HUES6 (cell line): Measurements from ENCODE around the gene OIT3.

Experiments
- H3K27ac ChIP-seq: 2 replicates; pipeline ENCODE4 v1.7.0; 2013; ENCODE audit warnings: low read depth, mild to moderate bottlenecking, low read length, inconsistent platforms
- H3K27me3 ChIP-seq: 2 replicates; pipeline ENCODE4 v1.6.1; 2013; ENCODE audit warnings: low read length; ENCODE audit not compliant: control insufficient read depth, insufficient read depth
- H3K36me3 ChIP-seq: 2 replicates; pipeline ENCODE4 v1.6.1; 2013; ENCODE audit warnings: low read length; ENCODE audit not compliant: control insufficient read depth, insufficient read depth
- H3K4me1 ChIP-seq: 2 replicates; pipeline ENCODE4 v1.6.1; 2013; ENCODE audit warnings: low read length; ENCODE audit not compliant: control insufficient read depth, insufficient read depth
- H3K4me3 ChIP-seq: 2 replicates; pipeline ENCODE4 v1.5.1; 2013; ENCODE audit warnings: low read depth, low read length
- H3K9ac ChIP-seq: one replicate; pipeline ENCODE4 v1.6.1; 2013; ENCODE audit warnings: mild to moderate bottlenecking, low read length
- H3K9me3 ChIP-seq: 2 replicates; pipeline ENCODE4 v1.6.1; 2013; ENCODE audit warnings: low read depth, low read length; ENCODE audit not compliant: control insufficient read depth, insufficient read depth

OIT3 gene

DNA sequence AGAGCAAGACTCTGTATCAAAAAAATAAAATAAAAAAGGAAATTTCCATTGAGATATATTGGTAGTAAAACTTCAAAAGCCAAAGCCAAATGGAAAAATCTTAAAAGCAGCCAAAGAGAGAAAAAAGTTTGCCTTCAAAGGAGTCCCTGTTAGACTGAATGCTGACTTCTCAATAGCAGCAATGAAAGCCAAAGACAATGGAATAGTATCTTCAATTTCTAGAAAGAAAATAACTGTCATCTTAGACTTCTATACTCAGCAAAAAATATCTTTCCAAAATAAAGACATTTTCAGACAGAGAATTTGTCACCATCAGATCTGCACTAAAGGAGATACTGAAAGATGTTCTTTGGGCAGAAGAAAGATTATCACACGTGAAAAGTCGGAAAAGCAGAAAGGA is 14.3 kb upstream of the OIT3 start:
- peaks cover 27% of the 10 kb centered on the region for H3K36me3 ChIP-seq
- no peak overlapping the region for H3K27ac ChIP-seq

GRCh38 chr10:72881291-72881690 is 12.2 kb upstream of the OIT3 start:
- no peak overlapping the region for H3K4me3 ChIP-seq
- no peak overlapping the region for H3K27ac ChIP-seq
- H3K4me1 ChIP-seq, result peaks cover 15% of the 10 kb centered on the region; the same call in 1 of the 2 replicates
- H3K9ac ChIP-seq, result no peak overlapping the region
- H3K36me3 ChIP-seq, result peaks cover 40% of the 10 kb centered on the region
- H3K27me3 ChIP-seq, result no peaks in the 10 kb centered on the region
- H3K9me3 ChIP-seq, result peaks cover 10% of the 10 kb centered on the region; the same call in 1 of the 2 replicates

More for the DNA sequence above, 14.3 kb upstream of the OIT3 start:
- no peaks in the 10 kb centered on the region for H3K4me1 ChIP-seq
- H3K9ac ChIP-seq, result no peak overlapping the region
- H3K9me3 ChIP-seq, result peaks cover 10% of the 10 kb centered on the region; the same call in 1 of the 2 replicates
- H3K4me3 ChIP-seq, result no peak overlapping the region
- H3K27me3 ChIP-seq, result no peaks in the 10 kb centered on the region

- no peaks in the 10 kb centered on the region for H3K27me3 ChIP-seq
- no peak overlapping the region for H3K9ac ChIP-seq
- H3K4me3 ChIP-seq, result no peak overlapping the region
- no peak overlapping the region for H3K27ac ChIP-seq
- peaks cover 10% of the 10 kb centered on the region; the same call in 1 of the 2 replicates for H3K9me3 ChIP-seq
- H3K36me3 ChIP-seq, result peaks cover 34% of the 10 kb centered on the region
- H3K4me1 ChIP-seq, result peaks cover 21% of the 10 kb centered on the region; the same call in 1 of the 2 replicates
Observed at GRCh38 chr10:72883861-72884260, 9.7 kb upstream of the OIT3 start.

- peaks cover 21% of the 10 kb centered on the region; the same call in 1 of the 2 replicates for H3K4me1 ChIP-seq
- no peak overlapping the region for H3K9ac ChIP-seq
- H3K4me3 ChIP-seq, result no peak overlapping the region
Observed at GRCh38 chr10:72885953-72886352, 7.6 kb upstream of the OIT3 start.

GRCh38 chr10:72886621-72887020 is 6.9 kb upstream of the OIT3 start:
- no peaks in the 10 kb centered on the region for H3K27me3 ChIP-seq
- no peak overlapping the region for H3K9ac ChIP-seq
- no peak overlapping the region for H3K4me3 ChIP-seq
- peaks cover 27% of the 10 kb centered on the region for H3K36me3 ChIP-seq
- peak overlapping the region; percentile 59; the same call in 1 of the 2 replicates for H3K27ac ChIP-seq
- peaks cover 21% of the 10 kb centered on the region; the same call in 1 of the 2 replicates for H3K4me1 ChIP-seq
- peaks cover 5% of the 10 kb centered on the region; the same call in 1 of the 2 replicates for H3K9me3 ChIP-seq

More at GRCh38 chr10:72885953-72886352, 7.6 kb upstream of the OIT3 start:
- Histone ChIP-seq H3K27ac (no peak overlapping the region; the same call in 1 of the 2 replicates), H3K9me3 (peaks cover 6% of the 10 kb centered on the region; the same call in 1 of the 2 replicates), H3K27me3 (no peaks in the 10 kb centered on the region), H3K36me3 (peaks cover 29% of the 10 kb centered on the region)

DNA sequence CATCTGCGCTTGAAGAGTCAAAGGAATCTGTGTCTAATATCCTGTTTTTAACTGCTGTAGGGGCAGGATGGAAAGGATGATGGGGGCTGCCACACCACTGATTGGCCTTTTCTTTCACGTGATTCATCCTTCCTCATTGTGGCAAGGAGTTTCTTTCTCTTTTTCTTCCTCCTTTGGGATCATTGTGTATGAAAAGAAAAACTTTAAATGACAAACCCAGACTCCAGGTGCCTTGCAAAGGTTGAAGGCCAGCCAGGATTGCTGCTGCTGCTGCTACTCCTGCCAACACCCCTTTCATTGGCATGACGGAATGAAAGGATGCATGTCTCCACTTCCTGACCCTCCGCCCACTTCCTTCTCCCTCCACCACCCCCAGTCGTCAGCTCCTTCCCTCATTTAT is 6.5 kb upstream of the OIT3 start:
- peak overlapping the region; percentile 59; the same call in 1 of the 2 replicates for H3K27ac ChIP-seq
- peaks cover 25% of the 10 kb centered on the region; the same call in 1 of the 2 replicates for H3K36me3 ChIP-seq
- no peak overlapping the region for H3K9ac ChIP-seq
- H3K4me1 ChIP-seq, result peaks cover 21% of the 10 kb centered on the region; the same call in 1 of the 2 replicates
- no peaks in the 10 kb centered on the region for H3K27me3 ChIP-seq
- 0 out of 2 replicates have a peak, but pooled peaks cover 4% of the 10 kb centered on the region for H3K9me3 ChIP-seq
- 0 out of 2 replicates have a peak overlapping the region, but pooled peaks have one; percentile 18 for H3K4me3 ChIP-seq

DNA sequence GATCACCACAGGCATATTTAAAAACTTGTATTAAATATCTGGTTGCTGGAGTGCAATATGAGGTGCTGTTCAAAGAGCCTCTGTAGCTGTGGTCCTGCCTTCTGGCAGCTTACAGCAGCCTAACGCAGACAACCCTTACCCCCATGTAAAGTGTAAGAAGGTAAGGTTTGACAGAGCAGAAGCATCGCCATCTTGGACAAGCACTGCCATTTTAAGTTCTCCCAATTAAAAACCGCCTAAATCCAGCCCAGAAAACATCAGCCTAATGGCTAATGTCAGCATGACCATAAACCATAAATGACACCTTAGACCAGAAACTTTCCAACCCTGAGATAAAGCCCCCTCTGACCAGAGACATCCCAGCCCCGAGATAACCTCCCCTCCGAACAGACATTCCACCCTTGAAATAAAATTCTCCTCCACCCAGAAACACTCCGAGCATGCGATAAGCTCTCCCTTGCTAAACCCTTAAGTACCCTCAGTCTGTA is 5.3 kb upstream of the OIT3 start:
- Histone ChIP-seq H3K9me3 (0 out of 2 replicates have a peak, but pooled peaks cover 3% of the 10 kb centered on the region), H3K27ac (no peak overlapping the region), H3K4me3 (no peak overlapping the region), H3K9ac (no peak overlapping the region), H3K27me3 (no peaks in the 10 kb centered on the region), H3K4me1 (peaks cover 21% of the 10 kb centered on the region; the same call in 1 of the 2 replicates), H3K36me3 (peaks cover 25% of the 10 kb centered on the region; the same call in 1 of the 2 replicates)

DNA sequence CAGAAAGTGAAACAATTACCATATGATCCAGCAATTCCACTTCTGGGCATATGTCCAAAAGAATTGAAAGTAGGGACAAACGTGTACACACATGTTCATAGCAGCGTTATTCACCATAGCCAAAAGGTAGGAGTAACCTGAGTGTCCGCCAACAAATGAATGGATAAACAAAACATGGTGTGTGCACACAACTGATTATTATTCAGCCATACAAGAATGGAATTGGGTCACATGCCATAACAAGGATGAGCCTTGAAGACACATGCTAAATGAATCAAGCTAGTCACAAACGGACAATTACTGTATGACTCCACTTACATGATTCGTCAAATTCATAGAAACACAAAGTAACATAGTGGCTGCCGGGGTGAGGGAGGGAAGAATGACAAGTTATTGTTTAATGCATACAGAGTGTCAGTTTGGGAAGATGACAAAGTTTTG is 4.1 kb upstream of the OIT3 start:
- no peaks in the 10 kb centered on the region for H3K27me3 ChIP-seq
- H3K36me3 ChIP-seq, result peaks cover 20% of the 10 kb centered on the region; the same call in 1 of the 2 replicates
- H3K4me1 ChIP-seq, result peaks cover 21% of the 10 kb centered on the region; the same call in 1 of the 2 replicates
- no peak overlapping the region for H3K9ac ChIP-seq
- no peak overlapping the region for H3K27ac ChIP-seq
- no peak overlapping the region for H3K4me3 ChIP-seq
- no peaks in the 10 kb centered on the region for H3K9me3 ChIP-seq

- H3K9me3 ChIP-seq, result no peaks in the 10 kb centered on the region
- H3K27ac ChIP-seq, result no peak overlapping the region
- peaks cover 16% of the 10 kb centered on the region; the same call in 1 of the 2 replicates for H3K36me3 ChIP-seq
- H3K27me3 ChIP-seq, result no peaks in the 10 kb centered on the region
- no peak overlapping the region for H3K4me3 ChIP-seq
- peaks cover 17% of the 10 kb centered on the region; the same call in 1 of the 2 replicates for H3K4me1 ChIP-seq
- H3K9ac ChIP-seq, result no peak overlapping the region
Observed at GRCh38 chr10:72890086-72890485, 3.5 kb upstream of the OIT3 start.

GRCh38 chr10:72895236-72895850 is 1.8 kb downstream of the OIT3 start:
- Histone ChIP-seq H3K27me3 (no peaks in the 10 kb centered on the region), H3K9ac (no peak overlapping the region), H3K9me3 (no peaks in the 10 kb centered on the region), H3K4me1 (no peaks in the 10 kb centered on the region), H3K27ac (no peak overlapping the region), H3K4me3 (no peak overlapping the region), H3K36me3 (no peaks in the 10 kb centered on the region)

- H3K4me3 ChIP-seq, result no peak overlapping the region
- no peaks in the 10 kb centered on the region for H3K36me3 ChIP-seq
- 0 out of 2 replicates have a peak, but pooled peaks cover 2% of the 10 kb centered on the region for H3K9me3 ChIP-seq
- no peaks in the 10 kb centered on the region for H3K4me1 ChIP-seq
- H3K27me3 ChIP-seq, result no peaks in the 10 kb centered on the region
- H3K9ac ChIP-seq, result no peak overlapping the region
- no peak overlapping the region for H3K27ac ChIP-seq
Observed at GRCh38 chr10:72898616-72899015, 5.1 kb downstream of the OIT3 start.
